NCI-H187 (cell line): ENCODE results near the gene UTY.

Experiments used
- DNase-seq, 2 experiments: peaks; one replicate each; lab custom pipeline; 2025; lab: John Stamatoyannopoulos, UW

The UTY gene

GRCh38 chrY:13415556-13415955 lies 64.3 kb downstream of the UTY start:
- no peak for DNase-seq

- no peak for DNase-seq
These were observed 81.0 kb downstream of the UTY start for GRCh38 chrY:13398876-13399275.

DNA sequence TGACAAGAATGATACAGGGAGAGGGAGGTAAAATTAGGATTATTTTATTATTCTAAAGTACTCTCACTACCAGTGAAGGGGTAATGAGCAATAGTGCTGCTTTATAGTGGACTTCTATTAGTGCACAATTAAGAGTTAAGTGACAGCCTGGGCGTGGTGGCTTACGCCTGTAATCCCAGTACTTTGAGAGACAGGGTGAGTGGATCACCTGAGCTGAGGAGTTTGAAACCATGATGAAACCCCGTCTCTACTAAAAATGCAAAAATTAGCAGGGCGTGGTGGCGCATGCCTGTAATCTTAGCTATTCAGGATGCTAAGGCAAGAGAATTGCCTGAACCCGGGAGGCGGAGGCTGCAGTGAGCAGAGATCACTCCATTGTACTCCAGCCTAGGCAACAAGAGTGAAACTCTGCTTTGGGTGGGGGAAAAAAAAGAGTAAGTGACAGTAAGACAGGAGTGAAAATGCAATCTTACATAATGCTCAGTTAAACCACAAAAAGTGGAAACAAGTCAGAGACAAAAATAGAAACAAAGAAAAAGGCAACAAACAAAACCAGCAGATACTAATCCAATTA lies 98.6 kb downstream of the UTY start:
- DNase-seq: no peak

- DNase-seq: no peak
These were observed 108.7 kb downstream of the UTY start for GRCh38 chrY:13370868-13371800.

DNA sequence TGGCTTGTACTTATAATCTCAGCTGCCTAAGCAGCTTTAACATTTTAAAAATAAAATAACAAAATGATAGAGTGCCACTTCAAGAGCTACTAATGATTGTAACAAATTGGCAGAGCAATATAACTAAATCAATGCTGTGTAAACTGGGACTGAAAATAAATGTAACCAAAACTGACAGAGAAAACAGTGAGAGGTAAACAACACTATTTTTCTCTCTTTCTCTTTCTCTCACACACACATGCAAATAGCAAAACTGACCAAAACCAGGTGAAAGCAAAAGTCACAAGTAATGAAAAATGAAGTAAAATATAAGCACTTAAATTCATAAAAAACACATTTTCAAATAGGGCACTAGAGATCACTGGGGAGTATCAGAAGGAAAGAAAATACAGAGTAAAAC lies 109.6 kb downstream of the UTY start:
- DNase-seq: no peak

GRCh38 chrY:13368513-13368845 lies 111.4 kb downstream of the UTY start:
- no peak for DNase-seq

DNA sequence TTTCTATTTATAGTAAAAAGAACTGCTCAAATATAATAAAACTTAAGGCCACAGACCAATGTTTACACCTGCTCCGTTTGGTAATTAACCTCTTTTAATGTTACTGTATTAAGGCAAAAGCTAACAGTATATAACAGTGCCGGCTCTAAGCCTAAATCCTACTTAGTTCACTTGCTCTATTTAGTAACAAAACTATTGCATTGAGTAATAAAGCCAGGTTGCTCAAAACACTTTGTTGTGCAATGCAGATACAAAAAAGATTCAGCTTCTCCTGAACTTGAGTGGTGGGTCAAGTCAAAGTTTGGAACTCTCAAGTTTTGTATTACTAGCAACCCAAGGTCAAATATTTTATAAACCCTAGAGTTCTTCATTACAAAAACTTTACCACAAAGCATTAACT lies 116.2 kb downstream of the UTY start:
- no peak for DNase-seq

DNA sequence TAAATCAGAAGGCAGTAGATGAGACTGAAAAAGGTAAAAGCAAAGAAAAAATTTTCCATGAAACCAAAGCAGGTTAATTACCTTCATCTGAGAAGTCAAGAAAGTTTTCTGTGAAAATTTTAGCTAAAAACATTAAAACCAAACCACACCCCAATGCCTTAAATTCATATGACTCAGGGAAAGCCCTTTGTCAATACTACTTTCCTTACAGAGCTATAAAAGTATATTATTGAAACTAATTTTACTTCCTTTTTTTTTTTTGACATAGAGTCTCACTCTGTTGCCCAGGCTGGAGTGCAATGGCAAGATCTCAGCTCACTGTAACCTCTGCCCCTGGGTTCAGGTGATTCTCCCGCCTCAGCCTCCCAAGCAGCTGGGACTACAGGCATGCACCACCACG lies 117.2 kb downstream of the UTY start:
- no peak for DNase-seq

- no peak for DNase-seq
These were observed 117.9 kb downstream of the UTY start for GRCh38 chrY:13361656-13362636.

- no peak for DNase-seq
These were observed 128.4 kb downstream of the UTY start for GRCh38 chrY:13351443-13351842.

GRCh38 chrY:13347106-13347505 lies 132.7 kb downstream of the UTY start:
- no peak for DNase-seq

DNA sequence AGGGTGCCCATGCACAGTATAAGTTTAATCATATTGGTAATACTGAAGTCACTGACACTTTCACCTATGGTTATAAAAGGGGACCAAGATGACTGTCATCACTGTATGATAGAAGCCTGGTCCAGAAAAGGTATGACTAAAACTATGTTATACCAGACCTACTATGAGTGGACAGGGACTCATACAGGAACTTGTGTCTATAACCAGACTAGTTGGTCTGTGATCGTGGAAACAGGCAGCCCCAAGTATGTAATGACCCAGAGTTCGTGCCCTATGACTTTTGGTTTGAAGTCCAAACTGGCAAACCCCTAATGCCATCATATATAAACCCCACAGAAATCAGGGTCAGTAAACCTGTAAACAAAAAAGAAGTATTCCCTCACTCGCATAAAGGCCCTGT lies 134.3 kb downstream of the UTY start:
- no peak for DNase-seq

- no peak for DNase-seq
These were observed 136.4 kb downstream of the UTY start for GRCh38 chrY:13343307-13343946.

- DNase-seq: no peak
These were observed 139.9 kb downstream of the UTY start for GRCh38 chrY:13339939-13340338.

DNA sequence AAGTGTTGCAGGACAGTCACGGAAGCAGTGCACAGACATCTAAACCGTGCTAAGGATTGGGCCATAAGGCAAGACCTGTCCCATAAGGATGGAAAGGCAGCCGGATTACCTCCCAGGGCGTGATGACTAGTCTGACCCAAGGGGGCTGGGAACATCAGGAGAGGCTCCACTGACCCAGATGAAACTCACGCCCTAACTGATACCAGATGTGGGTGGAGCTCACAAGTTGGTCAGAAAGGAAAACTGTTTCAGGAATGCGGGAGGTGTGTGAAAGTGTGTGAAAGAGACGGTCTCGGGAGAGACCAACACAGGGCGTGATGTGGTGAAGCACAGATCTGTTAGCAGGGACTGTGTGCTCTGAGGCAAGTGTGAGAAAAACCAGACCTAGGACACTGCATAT lies 140.5 kb downstream of the UTY start:
- DNase-seq: no peak

DNA sequence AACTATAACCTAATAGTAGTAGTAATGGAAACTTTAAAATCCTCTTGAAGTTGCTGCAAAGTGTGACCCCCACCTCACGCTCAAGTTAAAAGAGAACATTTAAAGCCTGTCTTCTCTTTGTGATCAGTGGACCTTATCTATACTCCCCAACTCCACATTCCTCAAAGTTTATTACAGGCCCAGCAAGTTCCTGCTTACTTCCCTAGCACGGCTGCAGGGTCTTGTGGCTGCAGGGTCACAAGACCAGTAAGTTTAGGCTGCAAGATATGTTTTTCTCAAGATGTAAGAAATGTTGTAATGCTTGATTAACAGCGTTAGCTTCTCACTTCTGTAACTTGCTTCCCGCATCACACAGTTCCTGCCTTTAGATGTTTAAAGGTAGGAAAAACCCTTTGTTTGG lies 141.1 kb downstream of the UTY start:
- DNase-seq: no peak

GRCh38 chrY:13337934-13338333 lies 141.9 kb downstream of the UTY start:
- no peak for DNase-seq

DNA sequence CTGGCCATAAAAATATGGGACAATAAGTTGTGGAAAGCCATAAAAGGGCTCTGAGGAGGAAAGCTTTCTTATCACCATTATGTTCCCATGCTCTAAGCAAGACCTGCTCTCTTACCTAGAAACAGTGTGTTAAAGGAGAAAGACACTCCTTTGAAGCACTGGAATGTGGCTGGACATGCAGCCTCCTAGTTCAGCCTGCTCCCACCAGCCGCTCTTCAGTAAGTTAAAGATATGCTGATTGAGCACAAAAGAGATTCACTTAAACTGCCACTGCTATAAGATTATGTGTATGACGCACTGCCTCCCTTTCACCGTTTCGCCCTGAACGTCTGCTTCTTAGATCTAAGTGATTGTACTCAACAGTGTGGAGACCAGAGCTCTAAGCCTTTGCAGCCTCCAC lies 146.0 kb downstream of the UTY start:
- no peak for DNase-seq

GRCh38 chrY:13330651-13331050 lies 149.2 kb downstream of the UTY start:
- no peak for DNase-seq

DNA sequence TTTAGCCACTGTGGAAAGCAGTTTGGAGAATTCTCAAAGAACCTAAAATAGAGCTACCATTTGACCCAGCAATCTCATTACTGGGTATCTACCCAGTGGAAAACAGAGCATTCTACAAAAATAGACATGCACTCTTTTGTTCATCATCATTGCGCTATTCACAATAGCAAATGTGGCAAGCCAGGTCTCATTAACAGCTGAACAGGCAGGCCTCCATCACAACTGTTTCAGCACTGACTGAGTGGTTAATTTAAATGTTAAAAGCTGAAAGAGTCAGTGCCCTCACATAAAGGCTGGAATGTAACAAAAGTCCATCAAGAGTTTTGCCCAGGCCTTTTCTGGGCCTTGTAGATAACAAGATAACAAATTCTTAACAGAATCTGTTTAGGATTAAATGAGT lies 166.9 kb downstream of the UTY start:
- no peak for DNase-seq

- DNase-seq: no peak
These were observed 171.9 kb downstream of the UTY start for GRCh38 chrY:13307959-13308358.

DNA sequence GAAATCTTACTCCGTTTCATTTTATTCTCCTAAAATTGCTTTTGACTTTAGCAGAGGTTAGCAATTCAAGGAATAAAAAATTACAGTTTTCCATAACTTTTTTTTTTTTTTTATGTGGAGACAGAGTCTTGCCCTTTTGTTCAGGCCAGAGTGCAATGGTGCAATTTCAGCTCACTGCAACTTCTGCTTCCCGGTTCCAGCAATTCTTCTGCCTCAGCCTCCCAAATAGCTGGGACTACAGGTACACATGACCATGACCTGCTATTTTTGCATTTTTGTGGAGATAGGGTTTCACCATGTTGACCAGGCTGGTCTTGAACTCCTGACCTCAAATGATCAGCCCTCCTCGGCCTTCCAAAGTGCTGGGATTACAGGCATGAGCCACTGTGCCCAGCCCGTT lies 179.0 kb downstream of the UTY start:
- no peak for DNase-seq
